ENCODE results near the gene MCM3.

- TF ChIP-seq CTCF (IDR thresholded peaks at IDR 0.05; ENCODE audit: insufficient read depth, low read depth, low read length), result no peak
- TF ChIP-seq EZH2 (IDR thresholded peaks at IDR 0.05; ENCODE audit: insufficient read depth, low read length), result no peak
Measured at GRCh38 chr6:52261229-52261628, 23.3 kb downstream of the MCM3 start.
